SJSA1 (cell line): ENCODE results near the gene ERC2. TPM values are rescaled to one million over a fixed set of nuclear protein-coding genes. Genes with fewer than 3 reads are reported as not detected.

Experiments
- DNase-seq, 2 experiments: peaks; one replicate each; pipeline ENCODE4 v3.0.0-alpha.2; 2015 to 2020; ENCODE audit warnings: low spot score in 2 of 2, low read depth in 1 of 2
- H3K27ac ChIP-seq: fragments of 250-450 bp; sonication (Bioruptor Pico); 2 replicates; pipeline ENCODE4 v1.5.1; 2020; ENCODE audit warnings: mild to moderate bottlenecking, moderate library complexity
- H3K27me3 ChIP-seq: fragments of 250-450 bp; sonication (Bioruptor Pico); replicated peaks from 2 replicates; pipeline ENCODE4 v1.5.1; 2020; ENCODE audit warnings: mild to moderate bottlenecking, moderate library complexity
- H3K36me3 ChIP-seq: fragments of 250-450 bp; sonication (Bioruptor Pico); 2 replicates; pipeline ENCODE4 v1.5.1; 2020; ENCODE audit warnings: mild to moderate bottlenecking
- H3K4me1 ChIP-seq: fragments of 250-450 bp; sonication (Bioruptor Pico); replicated peaks from 2 replicates; pipeline ENCODE4 v1.6.1; 2021; ENCODE audit warnings: mild to moderate bottlenecking
- H3K4me3 ChIP-seq: fragments of 250-450 bp; sonication (Bioruptor Pico); 2 replicates; pipeline ENCODE4 v1.5.1; 2020; ENCODE audit warnings: mild to moderate bottlenecking
- H3K9me3 ChIP-seq: fragments of 250-450 bp; sonication (Bioruptor Pico); replicated peaks from 2 replicates; pipeline ENCODE4 v1.5.1; 2020; ENCODE audit warnings: mild to moderate bottlenecking
- total RNA-seq: library from RNA; depleted of rRNA; stranded (reverse); fragments of >200 nt; shearing (Covaris generic); gene quantifications from 2 replicates; pipeline ENCODE4 v1.2.3, GENCODE V29; 2014

ERC2 gene
- total RNA-seq, 1 experiment from 2014 or later, result 0.13 TPM

DNA sequence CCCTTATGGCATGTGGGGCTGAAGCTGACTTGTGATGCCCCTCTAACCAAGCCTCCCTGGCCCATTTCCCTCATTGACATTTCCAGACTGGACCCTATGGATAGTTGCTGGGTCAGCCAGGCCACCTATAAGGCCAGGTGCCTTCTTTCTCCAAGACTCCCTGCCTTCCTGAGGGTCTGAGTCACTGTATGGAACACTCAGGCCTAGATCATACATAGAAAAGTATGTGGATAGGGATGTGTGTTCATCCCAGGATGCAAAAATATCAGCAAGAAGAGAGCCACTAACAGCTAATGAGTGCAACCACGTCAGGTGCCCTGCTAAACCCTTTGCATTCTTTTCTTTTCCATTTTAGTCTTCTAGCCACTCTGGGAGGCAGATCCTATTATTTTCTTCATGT is 812.7 kb downstream of the ERC2 start:
- Histone ChIP-seq H3K27me3 (no peaks in the 10 kb centered on the region), H3K9me3 (no peaks in the 10 kb centered on the region), H3K36me3 (no peaks in the 10 kb centered on the region; the same call in 1 of the 2 replicates), H3K27ac (no peak overlapping the region), H3K4me3 (no peak overlapping the region), H3K4me1 (no peaks in the 10 kb centered on the region)
- no peak for DNase-seq

DNA sequence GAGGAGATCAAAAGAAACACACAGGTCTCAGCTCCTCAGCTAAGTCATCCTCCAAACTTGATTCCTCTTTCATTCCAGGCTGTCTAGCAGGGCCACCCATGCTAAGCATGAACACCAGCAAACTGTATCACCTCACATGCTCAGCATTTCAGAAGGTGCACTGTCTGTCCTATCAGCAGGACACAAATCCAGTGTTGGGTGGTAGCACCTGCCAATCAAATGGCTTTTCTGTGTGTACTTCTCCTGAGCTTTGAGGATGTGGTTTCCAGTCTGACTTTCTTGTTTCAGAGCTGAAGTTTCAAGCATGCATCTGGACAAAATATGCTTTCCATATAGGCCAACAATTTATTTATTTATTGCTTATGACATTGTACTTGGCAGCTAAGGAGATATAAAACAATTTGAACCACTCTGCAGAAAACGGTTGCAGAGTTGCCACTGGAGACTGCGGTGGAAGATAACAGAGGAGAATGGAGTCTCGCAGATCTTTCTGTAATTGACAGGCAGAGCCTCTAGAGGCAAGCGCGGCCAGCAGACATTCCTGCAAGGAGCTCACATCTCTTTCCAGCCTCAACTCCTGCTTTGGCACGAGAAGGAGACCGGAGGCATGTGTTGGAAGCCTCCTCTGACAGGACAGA is 814.0 kb downstream of the ERC2 start:
- H3K4me1 ChIP-seq, result no peaks in the 10 kb centered on the region
- H3K4me3 ChIP-seq, result no peak overlapping the region
- no peaks in the 10 kb centered on the region for H3K27me3 ChIP-seq
- DNase-seq, result no peak
- H3K9me3 ChIP-seq, result no peaks in the 10 kb centered on the region
- no peak overlapping the region for H3K27ac ChIP-seq
- H3K36me3 ChIP-seq, result no peaks in the 10 kb centered on the region; the same call in 1 of the 2 replicates

- Histone ChIP-seq H3K27ac (no peak overlapping the region), H3K36me3 (no peaks in the 10 kb centered on the region; the same call in 1 of the 2 replicates)
- no peak for DNase-seq
Measured at GRCh38 chr3:55651011-55651410, 817.3 kb downstream of the ERC2 start.

GRCh38 chr3:55650011-55650410 is 818.3 kb downstream of the ERC2 start:
- H3K27me3 ChIP-seq, result no peaks in the 10 kb centered on the region; the same call in 1 of the 2 replicates
- H3K27ac ChIP-seq, result no peak overlapping the region
- DNase-seq, result no peak
- no peaks in the 10 kb centered on the region for H3K9me3 ChIP-seq
- no peaks in the 10 kb centered on the region for H3K4me1 ChIP-seq
- no peak overlapping the region for H3K4me3 ChIP-seq
- H3K36me3 ChIP-seq, result no peaks in the 10 kb centered on the region; the same call in 1 of the 2 replicates

More at GRCh38 chr3:55651011-55651410, 817.3 kb downstream of the ERC2 start:
- H3K4me3 ChIP-seq, result no peak overlapping the region
- H3K27me3 ChIP-seq, result no peaks in the 10 kb centered on the region
- H3K9me3 ChIP-seq, result no peaks in the 10 kb centered on the region
- H3K4me1 ChIP-seq, result no peaks in the 10 kb centered on the region

DNA sequence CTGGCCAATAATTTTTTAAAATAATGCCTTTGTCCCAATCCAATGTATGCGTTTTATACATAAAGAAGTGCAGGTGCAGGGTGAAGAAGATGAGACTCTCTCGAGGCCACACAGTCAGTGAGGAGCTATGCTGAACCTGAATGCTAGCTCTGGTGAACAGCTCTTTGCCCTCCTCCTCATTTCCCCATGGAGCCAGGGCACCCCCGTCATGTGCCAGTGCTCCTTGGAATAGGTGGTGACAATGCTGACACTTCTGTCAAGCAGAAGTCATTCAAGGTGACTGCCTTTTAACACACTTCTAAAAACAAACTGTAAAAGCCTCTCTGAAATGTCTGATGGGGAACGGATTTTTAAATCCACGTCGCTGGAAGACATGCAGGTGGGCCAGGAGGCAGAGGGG is 818.7 kb downstream of the ERC2 start:
- Histone ChIP-seq H3K27me3 (no peaks in the 10 kb centered on the region; the same call in 1 of the 2 replicates), H3K4me1 (no peaks in the 10 kb centered on the region), H3K4me3 (no peak overlapping the region), H3K9me3 (no peaks in the 10 kb centered on the region), H3K27ac (no peak overlapping the region), H3K36me3 (no peaks in the 10 kb centered on the region; the same call in 1 of the 2 replicates)
- DNase-seq, result no peak

DNA sequence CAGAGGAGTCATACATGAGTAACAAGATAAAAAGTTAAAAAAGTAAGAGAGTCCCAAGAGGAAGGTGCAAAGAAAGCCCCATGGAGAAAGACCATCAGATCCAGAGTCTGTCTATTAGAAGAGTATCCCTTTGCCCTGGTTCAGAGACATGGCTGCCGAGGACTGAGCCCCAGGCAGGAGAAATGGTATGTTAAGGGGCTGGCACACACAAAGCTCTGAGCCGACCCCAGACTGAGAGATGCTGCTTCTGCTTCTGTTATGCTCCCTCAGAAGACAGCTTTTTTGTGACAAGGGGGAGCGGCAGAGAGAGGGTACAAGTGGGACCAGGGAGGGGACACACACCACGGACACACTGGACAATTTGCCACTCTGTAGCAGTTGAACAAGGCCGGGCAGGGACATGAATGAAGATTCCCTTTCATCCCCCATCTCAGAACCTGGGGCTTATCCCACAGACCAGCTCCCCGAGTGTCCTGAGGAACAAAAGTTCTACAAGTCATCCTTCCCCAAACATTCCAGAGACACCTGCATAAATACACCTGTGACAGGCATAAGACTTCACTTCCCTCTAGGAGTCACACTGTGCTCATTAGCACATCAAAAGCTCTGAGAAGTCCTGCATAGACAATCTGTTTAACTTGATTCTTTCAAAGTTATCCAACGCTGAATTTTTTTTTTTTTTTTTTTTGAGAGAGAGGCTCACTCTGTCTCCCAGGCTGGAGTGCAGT is 819.5 kb downstream of the ERC2 start:
- Histone ChIP-seq H3K4me1 (no peaks in the 10 kb centered on the region), H3K9me3 (no peaks in the 10 kb centered on the region), H3K27me3 (no peaks in the 10 kb centered on the region; the same call in 1 of the 2 replicates), H3K4me3 (no peak overlapping the region), H3K36me3 (no peaks in the 10 kb centered on the region), H3K27ac (no peak overlapping the region)
- DNase-seq, result no peak

- no peak for DNase-seq
- Histone ChIP-seq H3K36me3 (no peaks in the 10 kb centered on the region), H3K27me3 (no peaks in the 10 kb centered on the region; the same call in 1 of the 2 replicates), H3K4me1 (no peaks in the 10 kb centered on the region), H3K9me3 (no peaks in the 10 kb centered on the region), H3K4me3 (no peak overlapping the region), H3K27ac (no peak overlapping the region)
Measured at GRCh38 chr3:55647670-55648069, 820.6 kb downstream of the ERC2 start.

- no peaks in the 10 kb centered on the region for H3K36me3 ChIP-seq
- H3K9me3 ChIP-seq, result no peaks in the 10 kb centered on the region
- H3K4me1 ChIP-seq, result no peaks in the 10 kb centered on the region
- H3K4me3 ChIP-seq, result no peak overlapping the region
- DNase-seq, result no peak
- H3K27me3 ChIP-seq, result no peaks in the 10 kb centered on the region; the same call in 1 of the 2 replicates
- no peak overlapping the region for H3K27ac ChIP-seq
Measured at GRCh38 chr3:55647063-55647462, 821.2 kb downstream of the ERC2 start.

DNA sequence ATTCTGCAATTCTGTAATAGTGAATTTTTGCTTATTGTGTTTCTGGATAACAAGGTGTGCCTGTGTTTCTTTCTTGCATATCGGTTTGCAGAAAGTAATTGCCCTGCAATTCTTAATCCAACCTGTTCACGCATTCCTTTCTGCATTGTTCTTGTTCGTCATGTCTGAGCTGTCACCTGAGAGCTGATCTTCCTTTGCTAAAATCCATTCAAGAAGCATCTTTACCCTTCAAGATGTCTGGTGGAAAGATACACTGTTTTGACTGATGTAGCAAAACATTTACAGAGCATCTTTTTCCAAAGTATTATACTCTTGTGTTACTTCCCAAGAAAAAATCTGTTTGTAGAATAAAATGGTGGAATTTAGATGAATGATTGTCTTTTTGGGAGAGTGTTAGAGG is 822.1 kb downstream of the ERC2 start:
- no peak overlapping the region for H3K4me3 ChIP-seq
- no peaks in the 10 kb centered on the region; the same call in 1 of the 2 replicates for H3K27me3 ChIP-seq
- no peaks in the 10 kb centered on the region for H3K9me3 ChIP-seq
- no peaks in the 10 kb centered on the region for H3K36me3 ChIP-seq
- no peak overlapping the region for H3K27ac ChIP-seq
- no peak for DNase-seq
- no peaks in the 10 kb centered on the region for H3K4me1 ChIP-seq

DNA sequence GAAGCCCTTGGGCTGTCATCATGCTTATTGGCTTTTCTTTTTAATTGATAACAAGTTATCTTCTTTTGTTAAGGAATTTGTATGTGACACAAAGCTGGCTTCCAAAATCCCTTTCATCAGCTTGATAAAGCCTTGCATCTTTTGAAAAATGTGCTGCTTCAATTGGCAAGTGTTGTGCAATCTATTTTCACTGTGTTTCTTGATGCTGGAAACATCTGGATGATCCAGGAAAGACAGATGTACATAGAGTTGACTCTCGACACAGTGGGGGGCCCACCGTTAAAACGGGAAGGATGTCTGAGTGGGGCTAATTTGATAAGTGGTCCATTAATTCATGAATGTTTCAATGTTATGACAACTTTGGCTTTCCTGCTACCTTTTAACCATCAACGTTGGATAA is 822.8 kb downstream of the ERC2 start:
- Histone ChIP-seq H3K4me1 (no peaks in the 10 kb centered on the region), H3K27ac (no peak overlapping the region), H3K36me3 (no peaks in the 10 kb centered on the region), H3K4me3 (no peak overlapping the region), H3K9me3 (no peaks in the 10 kb centered on the region), H3K27me3 (no peaks in the 10 kb centered on the region; the same call in 1 of the 2 replicates)
- no peak for DNase-seq

- Histone ChIP-seq H3K9me3 (no peaks in the 10 kb centered on the region), H3K4me1 (no peaks in the 10 kb centered on the region), H3K27me3 (no peaks in the 10 kb centered on the region; the same call in 1 of the 2 replicates), H3K27ac (no peak overlapping the region), H3K4me3 (no peak overlapping the region), H3K36me3 (no peaks in the 10 kb centered on the region)
- DNase-seq, result no peak
Measured at GRCh38 chr3:55643283-55643682, 825.0 kb downstream of the ERC2 start.

DNA sequence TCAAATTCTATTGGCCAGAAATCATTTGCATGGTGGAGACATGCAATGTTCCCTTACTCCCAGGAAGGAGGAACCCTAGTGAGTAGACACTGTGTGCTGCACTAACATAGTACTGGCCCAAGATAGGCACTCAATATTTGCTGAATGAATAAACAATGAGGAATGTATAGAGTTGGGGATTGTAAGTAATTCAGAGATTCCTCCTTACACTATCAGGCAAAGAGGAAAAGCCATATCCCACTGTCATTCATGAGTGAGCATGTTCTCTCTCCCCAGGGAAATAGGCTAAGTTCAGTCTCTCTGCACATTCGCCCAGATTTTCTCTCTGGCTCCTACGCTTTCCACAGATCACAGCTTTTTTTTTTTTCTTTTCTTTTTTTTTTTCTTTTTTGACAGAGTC is 826.3 kb downstream of the ERC2 start:
- no peak overlapping the region for H3K4me3 ChIP-seq
- H3K36me3 ChIP-seq, result no peaks in the 10 kb centered on the region
- no peaks in the 10 kb centered on the region; the same call in 1 of the 2 replicates for H3K27me3 ChIP-seq
- H3K27ac ChIP-seq, result no peak overlapping the region
- H3K9me3 ChIP-seq, result no peaks in the 10 kb centered on the region
- H3K4me1 ChIP-seq, result no peaks in the 10 kb centered on the region
- DNase-seq, result no peak

DNA sequence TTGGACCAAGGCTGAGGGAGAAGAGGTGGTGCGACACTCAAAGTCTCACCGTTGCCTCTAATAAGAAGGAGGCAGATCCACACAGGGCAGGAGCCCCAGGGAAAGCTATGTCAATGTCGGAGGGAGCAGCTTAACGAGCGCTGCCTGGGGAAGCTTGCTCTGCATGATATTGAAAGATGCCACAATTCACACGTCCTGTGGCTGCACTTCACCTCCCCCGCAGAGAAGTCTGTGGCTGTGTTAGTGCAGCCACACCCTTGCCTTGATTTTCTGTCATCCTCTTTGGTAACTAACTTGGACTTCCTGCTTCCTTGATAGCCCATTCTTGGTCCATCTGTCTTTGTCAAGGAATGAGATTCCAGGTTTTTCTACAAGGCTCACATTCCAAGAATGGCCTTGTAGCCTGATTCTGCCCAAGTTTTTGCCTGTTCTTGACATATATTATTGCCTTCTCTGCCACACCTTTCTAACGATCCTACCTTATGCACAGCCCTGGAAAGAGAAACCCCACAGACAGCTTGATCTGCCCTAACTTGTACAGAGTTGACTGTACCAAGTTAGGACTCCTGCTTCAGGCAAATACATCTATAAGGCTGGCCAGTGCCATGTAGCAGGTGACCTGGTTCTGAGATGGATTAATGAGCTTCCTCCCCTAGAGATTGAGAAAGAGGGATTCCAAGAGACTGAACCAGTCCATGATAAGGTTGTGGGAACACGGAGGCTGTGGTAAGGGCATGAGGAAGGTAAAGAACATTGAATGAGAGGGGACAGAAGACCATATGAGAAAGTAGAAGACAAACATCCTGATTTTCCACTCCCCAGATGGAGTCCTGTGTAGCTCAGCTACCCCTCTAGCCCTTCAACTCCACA is 828.1 kb downstream of the ERC2 start:
- no peaks in the 10 kb centered on the region for H3K9me3 ChIP-seq
- H3K4me1 ChIP-seq, result no peaks in the 10 kb centered on the region; the same call in 1 of the 2 replicates
- H3K27me3 ChIP-seq, result no peaks in the 10 kb centered on the region
- H3K27ac ChIP-seq, result no peak overlapping the region
- H3K36me3 ChIP-seq, result no peaks in the 10 kb centered on the region
- no peak overlapping the region for H3K4me3 ChIP-seq
- DNase-seq, result no peak
